GM18499 (cell line): ENCODE data around the gene ACSM2A.
"Not testable (repeated sequence)": the region's sequence is repeated elsewhere in the genome, so short reads cannot be mapped to it uniquely, and the experiment has no call there.

Source experiments
- ATAC-seq: cut with Tn5 transposase; IDR thresholded peaks from one replicate; pipeline ENCODE4 v1.9.1; 2021; ENCODE audit warnings: moderate number of reproducible peaks; ENCODE audit not compliant: insufficient read depth, unreplicated experiment

Gene ACSM2A

GRCh38 chr16:20446652-20447393 lies 4.5 kb upstream of the ACSM2A start:
- ATAC-seq, result not testable (repeated sequence)

GRCh38 chr16:20453633-20454032 lies 2.3 kb downstream of the ACSM2A start:
- ATAC-seq, result not testable (repeated sequence)

GRCh38 chr16:20459227-20459626 lies 7.9 kb downstream of the ACSM2A start:
- not testable (repeated sequence) for ATAC-seq

GRCh38 chr16:20460313-20460712 lies 9.0 kb downstream of the ACSM2A start:
- ATAC-seq, result not testable (repeated sequence)

- not testable (repeated sequence) for ATAC-seq
These were observed 17.6 kb downstream of the ACSM2A start for GRCh38 chr16:20468954-20469353.

- ATAC-seq, result not testable (repeated sequence)
These were observed 18.6 kb downstream of the ACSM2A start for GRCh38 chr16:20469930-20470329.

GRCh38 chr16:20470732-20471131 lies 19.4 kb downstream of the ACSM2A start:
- ATAC-seq, result not testable (repeated sequence)

- ATAC-seq, result not testable (repeated sequence)
These were observed 25.9 kb downstream of the ACSM2A start for GRCh38 chr16:20477188-20477744.

GRCh38 chr16:20483989-20484388 lies 32.7 kb downstream of the ACSM2A start:
- not testable (repeated sequence) for ATAC-seq

GRCh38 chr16:20484726-20485125 lies 33.4 kb downstream of the ACSM2A start:
- no peak for ATAC-seq

- ATAC-seq, result no peak
These were observed 34.1 kb downstream of the ACSM2A start for GRCh38 chr16:20485408-20485807.

- not testable (repeated sequence) for ATAC-seq
These were observed 39.7 kb downstream of the ACSM2A start for GRCh38 chr16:20490994-20491393.

- ATAC-seq, result not testable (repeated sequence)
These were observed 40.1 kb downstream of the ACSM2A start for GRCh38 chr16:20491448-20491847.

GRCh38 chr16:20504418-20504817 lies 53.1 kb downstream of the ACSM2A start:
- no peak for ATAC-seq

GRCh38 chr16:20507280-20507679 lies 56.0 kb downstream of the ACSM2A start:
- no peak for ATAC-seq

GRCh38 chr16:20510323-20510722 lies 59.0 kb downstream of the ACSM2A start:
- ATAC-seq, result no peak

- ATAC-seq, result no peak
These were observed 64.4 kb downstream of the ACSM2A start for GRCh38 chr16:20515688-20516090.

GRCh38 chr16:20517149-20517548 lies 65.8 kb downstream of the ACSM2A start:
- ATAC-seq, result no peak

- no peak for ATAC-seq
These were observed 67.9 kb downstream of the ACSM2A start for GRCh38 chr16:20519231-20519630.

GRCh38 chr16:20520103-20520502 lies 68.8 kb downstream of the ACSM2A start:
- ATAC-seq, result no peak

- not testable (repeated sequence) for ATAC-seq
These were observed 80.5 kb downstream of the ACSM2A start for GRCh38 chr16:20531795-20532194.

- not testable (repeated sequence) for ATAC-seq
These were observed 81.0 kb downstream of the ACSM2A start for GRCh38 chr16:20532284-20532792.
